Measurements from ENCODE around the gene TPP2. TPM values are rescaled to one million over a fixed set of nuclear protein-coding genes. Genes with fewer than 3 reads are reported as not detected.

TPP2 gene
- total RNA-seq, 4 donors from 2014 or later, result 26.2 to 61.0 (median 30.5) TPM

DNA sequence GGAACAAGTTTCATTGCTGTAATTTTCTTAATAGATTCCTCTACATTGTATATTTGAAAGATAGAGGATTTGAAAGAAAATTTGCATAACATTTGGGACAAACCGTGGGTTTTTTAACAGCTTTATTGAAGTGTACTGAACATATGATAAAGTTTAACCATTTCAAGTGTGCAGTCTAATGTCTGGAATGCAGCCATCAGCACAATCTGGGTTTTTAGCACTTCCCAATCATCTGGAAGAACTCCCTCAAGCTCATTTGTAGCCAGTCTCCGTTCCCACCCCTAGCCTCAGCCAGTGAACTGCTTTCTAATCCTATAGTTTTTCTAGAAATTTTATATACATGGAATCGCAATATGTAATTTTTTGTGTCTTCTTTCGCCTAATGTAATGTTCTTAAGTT lies 85.4 kb downstream of the TPP2 start:
- no peak overlapping the region for H3K4me3 ChIP-seq
- no peak overlapping the region for H3K27ac ChIP-seq
- TF ChIP-seq POLR2AphosphoS5 (IDR thresholded peaks at IDR 0.05) (no peak), POLR2A (IDR thresholded peaks at IDR 0.05) (no peak), EP300 (IDR thresholded peaks at IDR 0.05) (no peak)
- TF ChIP-seq, protein P1, sequence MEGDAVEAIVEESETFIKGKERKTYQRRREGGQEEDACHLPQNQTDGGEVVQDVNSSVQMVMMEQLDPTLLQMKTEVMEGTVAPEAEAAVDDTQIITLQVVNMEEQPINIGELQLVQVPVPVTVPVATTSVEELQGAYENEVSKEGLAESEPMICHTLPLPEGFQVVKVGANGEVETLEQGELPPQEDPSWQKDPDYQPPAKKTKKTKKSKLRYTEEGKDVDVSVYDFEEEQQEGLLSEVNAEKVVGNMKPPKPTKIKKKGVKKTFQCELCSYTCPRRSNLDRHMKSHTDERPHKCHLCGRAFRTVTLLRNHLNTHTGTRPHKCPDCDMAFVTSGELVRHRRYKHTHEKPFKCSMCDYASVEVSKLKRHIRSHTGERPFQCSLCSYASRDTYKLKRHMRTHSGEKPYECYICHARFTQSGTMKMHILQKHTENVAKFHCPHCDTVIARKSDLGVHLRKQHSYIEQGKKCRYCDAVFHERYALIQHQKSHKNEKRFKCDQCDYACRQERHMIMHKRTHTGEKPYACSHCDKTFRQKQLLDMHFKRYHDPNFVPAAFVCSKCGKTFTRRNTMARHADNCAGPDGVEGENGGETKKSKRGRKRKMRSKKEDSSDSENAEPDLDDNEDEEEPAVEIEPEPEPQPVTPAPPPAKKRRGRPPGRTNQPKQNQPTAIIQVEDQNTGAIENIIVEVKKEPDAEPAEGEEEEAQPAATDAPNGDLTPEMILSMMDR (IDR thresholded peaks at IDR 0.05), result no peak
- peaks cover 32% of the 10 kb centered on the region for H3K36me3 ChIP-seq
- no peaks in the 10 kb centered on the region for H3K4me1 ChIP-seq
- H3K27me3 ChIP-seq, result no peaks in the 10 kb centered on the region
- WGBS, result 72% methylated on average over 4 of the region's 4 CpGs
- no peak for DNase-seq (ENCODE audit: low spot score in 2 of 2)
- H3K9me3 ChIP-seq, result no peaks in the 10 kb centered on the region

DNA sequence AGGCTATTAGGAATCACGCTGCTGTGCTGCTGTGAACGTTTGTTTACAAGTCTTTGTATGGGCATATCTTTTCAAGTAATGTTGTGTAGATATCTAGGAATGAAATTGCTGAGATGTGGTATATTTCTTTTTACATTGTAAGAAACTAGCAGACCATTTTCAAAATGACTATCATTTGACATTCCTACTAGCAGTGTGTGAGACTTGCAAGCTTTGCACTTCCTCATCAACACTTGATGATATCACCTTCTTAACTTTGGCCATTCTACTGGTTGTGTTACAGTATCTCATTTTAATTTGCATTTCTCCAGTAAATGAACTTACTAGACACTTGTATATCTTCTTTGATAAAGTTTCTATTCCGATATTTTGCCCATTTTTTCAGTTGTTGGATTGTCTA lies 85.9 kb downstream of the TPP2 start:
- WGBS, result 86% methylated on average over 3 of the region's 3 CpGs
- Histone ChIP-seq H3K4me1 (no peaks in the 10 kb centered on the region), H3K36me3 (peaks cover 28% of the 10 kb centered on the region), H3K9me3 (no peaks in the 10 kb centered on the region), H3K27me3 (no peaks in the 10 kb centered on the region), H3K27ac (no peak overlapping the region), H3K4me3 (no peak overlapping the region)
- no peak for DNase-seq (ENCODE audit: low spot score in 2 of 2)
- TF ChIP-seq POLR2AphosphoS5 (IDR thresholded peaks at IDR 0.05) (no peak), EP300 (IDR thresholded peaks at IDR 0.05) (no peak), POLR2A (IDR thresholded peaks at IDR 0.05) (no peak)
- TF ChIP-seq, protein P1 (IDR thresholded peaks at IDR 0.05), result no peak

DNA sequence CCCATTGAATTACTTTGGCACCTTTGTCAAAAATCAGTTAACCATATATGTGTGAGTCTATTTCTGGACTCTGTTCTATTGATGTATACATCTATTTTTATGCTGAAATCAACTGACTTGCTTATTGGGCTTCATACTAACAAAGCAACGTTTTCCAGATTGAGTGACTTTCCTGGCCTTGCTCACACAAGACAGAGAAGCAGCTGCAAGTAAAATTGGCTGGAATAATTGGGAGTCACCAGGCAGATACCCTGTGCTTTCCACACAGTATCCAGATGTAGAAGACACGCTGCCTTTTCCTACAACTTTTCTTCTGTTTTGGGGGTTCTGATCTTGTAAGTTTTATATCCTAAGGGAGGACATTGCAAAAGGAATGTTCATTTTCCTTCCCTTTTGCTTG lies 86.9 kb downstream of the TPP2 start:
- H3K4me3 ChIP-seq, result no peak overlapping the region
- H3K27ac ChIP-seq, result no peak overlapping the region
- H3K36me3 ChIP-seq, result peaks cover 18% of the 10 kb centered on the region
- H3K9me3 ChIP-seq, result no peaks in the 10 kb centered on the region
- 39% methylated on average over 2 of the region's 2 CpGs for whole genome bisulfite sequencing
- TF ChIP-seq POLR2A (IDR thresholded peaks at IDR 0.05) (no peak), POLR2AphosphoS5 (IDR thresholded peaks at IDR 0.05) (no peak), EP300 (IDR thresholded peaks at IDR 0.05) (no peak)
- TF ChIP-seq, protein P1 (IDR thresholded peaks at IDR 0.05), result no peak
- no peaks in the 10 kb centered on the region for H3K27me3 ChIP-seq
- H3K4me1 ChIP-seq, result no peaks in the 10 kb centered on the region
- no peak for DNase-seq (ENCODE audit: low spot score in 2 of 2)

DNA sequence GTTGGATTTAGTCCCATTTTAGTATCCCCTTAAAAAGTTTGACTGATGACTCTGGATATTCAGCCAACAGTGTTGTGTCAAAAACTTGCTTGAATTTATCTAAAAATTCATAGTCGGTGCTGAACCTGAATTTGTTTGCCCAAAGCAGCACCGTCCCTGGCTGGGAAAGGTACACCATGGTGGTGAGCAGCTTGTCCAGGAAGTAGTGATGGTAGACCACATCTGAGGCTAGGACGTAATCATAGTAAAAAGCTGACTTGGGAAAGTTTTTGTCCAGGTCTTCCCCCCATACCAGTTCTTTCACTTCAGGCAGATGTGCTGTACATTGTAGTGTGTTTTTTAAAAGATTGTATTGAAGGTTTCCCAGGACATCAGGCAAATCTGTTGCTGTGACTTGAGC lies 89.2 kb downstream of the TPP2 start:
- Histone ChIP-seq H3K27ac (no peak overlapping the region), H3K36me3 (no peaks in the 10 kb centered on the region), H3K4me1 (no peaks in the 10 kb centered on the region), H3K4me3 (no peak overlapping the region), H3K27me3 (no peaks in the 10 kb centered on the region), H3K9me3 (no peaks in the 10 kb centered on the region)
- WGBS, result 62% methylated on average over 3 of the region's 3 CpGs
- TF ChIP-seq EP300 (IDR thresholded peaks at IDR 0.05) (no peak), POLR2AphosphoS5 (IDR thresholded peaks at IDR 0.05) (no peak), POLR2A (IDR thresholded peaks at IDR 0.05) (no peak)
- TF ChIP-seq, protein P1 (IDR thresholded peaks at IDR 0.05), result no peak
- DNase-seq (ENCODE audit: low spot score in 2 of 2), result no peak

DNA sequence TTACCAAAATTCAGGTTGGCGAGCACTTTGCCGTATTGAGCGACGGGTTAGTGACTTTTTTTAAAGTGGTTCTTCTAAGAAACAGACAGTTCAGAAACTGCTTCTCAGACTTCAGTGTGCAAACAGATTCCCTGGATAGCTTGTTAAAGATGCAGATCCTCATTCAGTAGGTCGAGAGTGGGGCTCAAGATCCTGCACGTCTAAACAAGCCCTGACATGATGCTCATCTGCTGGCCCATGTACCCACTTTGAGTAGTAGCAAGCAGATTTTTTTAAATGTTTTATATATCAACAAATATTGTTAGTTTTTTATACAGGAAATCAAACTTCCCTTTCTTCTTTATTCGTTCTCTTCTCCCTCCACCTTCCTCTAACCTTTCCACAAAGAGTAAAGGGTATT lies 90.7 kb downstream of the TPP2 start:
- WGBS, result 59% methylated on average over 7 of the region's 7 CpGs
- TF ChIP-seq POLR2A (IDR thresholded peaks at IDR 0.05), result no peak
- H3K4me1 ChIP-seq, result no peaks in the 10 kb centered on the region
- no peak overlapping the region for H3K4me3 ChIP-seq
- no peaks in the 10 kb centered on the region for H3K36me3 ChIP-seq
- DNase-seq (ENCODE audit: low spot score in 2 of 2), result no peak
- no peaks in the 10 kb centered on the region for H3K27me3 ChIP-seq
- no peak overlapping the region for H3K27ac ChIP-seq
- H3K9me3 ChIP-seq, result no peaks in the 10 kb centered on the region

DNA sequence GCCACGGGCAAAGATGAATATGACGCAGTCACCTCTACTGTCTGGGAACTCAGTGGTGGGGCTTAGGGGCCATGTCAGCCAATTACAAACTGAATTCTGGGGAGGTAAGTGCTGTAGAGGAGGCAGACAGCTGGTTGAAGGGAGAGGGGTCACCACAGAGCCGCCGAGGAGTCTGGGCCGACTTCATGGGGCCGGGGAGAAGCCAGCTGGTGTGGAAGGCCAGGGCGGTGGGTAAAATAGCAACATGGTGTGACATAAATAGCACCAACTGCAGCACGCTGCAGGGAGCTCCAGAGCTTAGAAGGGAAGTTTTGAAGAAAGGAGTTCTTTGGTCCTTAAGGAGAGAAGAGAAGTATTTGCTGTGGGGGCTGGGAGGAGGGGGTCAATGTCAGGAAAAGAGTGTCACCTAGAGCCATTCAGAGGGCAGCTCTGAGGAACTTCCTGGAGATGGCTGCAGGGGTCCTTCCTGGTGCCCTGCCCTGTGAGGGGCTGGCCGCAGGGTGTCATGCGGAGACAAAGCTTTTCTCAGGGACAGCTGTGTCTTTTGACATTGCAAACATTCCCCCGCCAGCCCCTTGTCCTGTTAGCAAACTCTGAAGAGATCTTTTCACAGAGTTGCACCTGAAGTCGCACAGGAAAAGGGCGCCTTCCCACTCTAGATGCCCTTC lies 91.7 kb downstream of the TPP2 start:
- TF ChIP-seq EP300 (IDR thresholded peaks at IDR 0.05), result no peak
- no peak for TF ChIP-seq POLR2AphosphoS5 (IDR thresholded peaks at IDR 0.05)
- no peak for TF ChIP-seq POLR2A (IDR thresholded peaks at IDR 0.05)
- TF ChIP-seq, protein P1 (IDR thresholded peaks at IDR 0.05), result no peak
- WGBS, result 75% methylated on average over 12 of the region's 13 CpGs
- Histone ChIP-seq H3K4me1 (no peaks in the 10 kb centered on the region), H3K27me3 (peaks cover 7% of the 10 kb centered on the region), H3K9me3 (no peaks in the 10 kb centered on the region), H3K4me3 (no peak overlapping the region), H3K27ac (no peak overlapping the region), H3K36me3 (no peaks in the 10 kb centered on the region)
- no peak for DNase-seq (ENCODE audit: low spot score in 2 of 2)

Data from suprapubic skin (tissue), 4 donors.